CD4-positive, alpha-beta T cell (primary cell): ENCODE results near the gene PLEKHH2. TPM values are rescaled to one million over a fixed set of nuclear protein-coding genes. Genes with fewer than 3 reads are reported as not detected.

Experiments used
- ATAC-seq: fragments of 200-7000 bp; cut with Tn5 transposase; one replicate; pipeline ENCODE4 v1.10.0; 2022; ENCODE audit warnings: mild to moderate bottlenecking; ENCODE audit not compliant: poor library complexity
- CTCF ChIA-PET: fragments of 350-600 bp; sonication (Branson Sonifier 250); formaldehyde crosslinking; loops from one replicate; lab custom pipeline; 2021; ENCODE audit warnings: antibody characterized with exemption, inconsistent platforms; lab: Charles Lee
- POLR2A ChIA-PET: fragments of 350-600 bp; sonication (Branson Sonifier 250); formaldehyde crosslinking; loops from one replicate; lab custom pipeline; 2021; ENCODE audit warnings: antibody characterized with exemption, inconsistent platforms; lab: Charles Lee
- DNase-seq, 14 experiments: peaks; one replicate each; pipeline ENCODE4 v3.0.0-alpha.2; 2013 to 2020; ENCODE audit warnings: mixed read lengths in 2 of 14
- H3K27ac ChIP-seq, 2 donors: one replicate each; pipeline versions ENCODE4 v1.5.1 to v1.7.0; 2013; ENCODE audit warnings: low read length in 2 of 2, low read depth in 1 of 2, mild to moderate bottlenecking in 1 of 2
- H3K27me3 ChIP-seq, 2 experiments: 1 replicate in 1 of 2; 2 replicates in 1 of 2; pipeline versions ENCODE4 v1.6.1 to v1.7.0; 2013; ENCODE audit warnings: low read length in 2 of 2, control low read depth in 1 of 2, mild to moderate bottlenecking in 1 of 2, moderate library complexity in 1 of 2; ENCODE audit not compliant: insufficient read depth in 2 of 2, control insufficient read depth in 1 of 2
- H3K36me3 ChIP-seq: one replicate; pipeline ENCODE4 v1.6.1; 2013; ENCODE audit warnings: low read length, control low read depth; ENCODE audit not compliant: insufficient read depth
- H3K4me1 ChIP-seq: one replicate; pipeline ENCODE4 v1.6.1; 2013; ENCODE audit warnings: low read length, control low read depth; ENCODE audit not compliant: insufficient read depth
- H3K4me3 ChIP-seq: one replicate; pipeline ENCODE4 v1.5.1; 2013; ENCODE audit warnings: mild to moderate bottlenecking, low read length, moderate library complexity
- H3K9me3 ChIP-seq, 2 experiments: 1 replicate in 1 of 2; 2 replicates in 1 of 2; pipeline versions ENCODE4 v1.6.1 to v1.7.0; 2013; ENCODE audit warnings: low read length in 2 of 2, mild to moderate bottlenecking in 2 of 2, control low read depth in 1 of 2, moderate library complexity in 1 of 2; ENCODE audit not compliant: control insufficient read depth in 1 of 2, insufficient read depth in 1 of 2
- H3K27ac Mint-ChIP-seq: one replicate; pipeline ENCODE4 v1.8.0; 2020; ENCODE audit warnings: mixed read lengths
- H3K27me3 Mint-ChIP-seq: one replicate; pipeline ENCODE4 v1.8.0; 2021; ENCODE audit warnings: mixed read lengths
- H3K36me3 Mint-ChIP-seq: one replicate; pipeline ENCODE4 v1.8.0; 2021; ENCODE audit warnings: low read depth, mixed read lengths
- H3K4me1 Mint-ChIP-seq: one replicate; pipeline ENCODE4 v1.8.0; 2021; ENCODE audit warnings: low read depth, mixed read lengths
- H3K4me3 Mint-ChIP-seq: one replicate; pipeline ENCODE4 v1.8.0; 2020; ENCODE audit warnings: mild to moderate bottlenecking, mixed read lengths
- H3K9me3 Mint-ChIP-seq: one replicate; pipeline ENCODE4 v1.8.0; 2020; ENCODE audit warnings: mixed read lengths
- intact Hi-C, 2 experiments: fragments of 100-400 bp; cut with DNase I in 1 of 2; cut with micrococcal nuclease in 1 of 2; formaldehyde crosslinking; loops; one replicate each; pipeline versions ENCODE4 v1.15.1 to v1.9.0; 2023 to 2025; cut with DNase I, micrococcal nuclease
- total RNA-seq, 174 experiments: library from RNA in 2 of 174; stranded (reverse) in 2 of 174; gene quantifications; one replicate each; pipeline ENCODE4 v1.2.3 and lab custom pipeline; 2021 to 2026
- TF ChIP-seq, protein P1 (sequence below): fragments of 200-600 bp; IDR thresholded peaks from one replicate; pipeline ENCODE4 v1.8.0; 2022; ENCODE audit warnings: antibody characterized with exemption, mild to moderate bottlenecking

The PLEKHH2 gene
- total RNA-seq, 2 experiments from 2014 or later: 1.6 to 2.7 TPM

DNA sequence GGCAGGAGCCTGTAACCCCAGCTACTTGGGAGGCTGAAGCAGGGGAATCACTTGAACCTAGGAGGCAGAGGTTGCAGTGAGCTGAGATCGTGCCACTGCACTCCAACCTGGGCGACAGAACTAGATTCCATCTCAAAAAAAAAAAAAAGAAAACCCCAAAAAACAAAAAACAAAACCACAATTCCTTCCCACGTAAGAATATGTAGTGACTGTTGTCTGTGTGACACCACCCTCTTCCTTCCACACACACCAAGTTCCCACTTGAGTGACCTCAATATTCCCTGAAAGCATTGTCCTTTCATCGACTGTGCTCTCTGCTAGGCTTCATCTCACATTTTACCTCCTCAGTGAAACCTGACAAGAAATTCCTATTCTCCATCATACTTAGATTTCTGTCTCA is 32.4 kb upstream of the PLEKHH2 start:
- Mint-ChIP-seq H3K27me3 (no peaks in the 10 kb centered on the region), H3K9me3 (no peaks in the 10 kb centered on the region), H3K4me1 (peaks cover 6% of the 10 kb centered on the region), H3K27ac (no peak overlapping the region), H3K36me3 (no peaks in the 10 kb centered on the region), H3K4me3 (no peak overlapping the region)
- Histone ChIP-seq H3K4me1 (peaks cover 8% of the 10 kb centered on the region), H3K36me3 (no peaks in the 10 kb centered on the region), H3K4me3 (no peak overlapping the region), H3K27ac (no peak overlapping the region), H3K27me3 (no peaks in the 10 kb centered on the region), H3K9me3 (no peaks in the 10 kb centered on the region)
- ChIA-PET CTCF (interaction anchor here (0.6 kb wide), 1 partner anchor 9 kb away, joined by 3 read pairs; no protein-coding TSS in a partner anchor), POLR2A (interaction anchor here (1.2 kb wide), 1 partner anchor 9 kb away, joined by 9 read pairs; the partner anchor contains the start of gene THADA)
- TF ChIP-seq, protein P1, sequence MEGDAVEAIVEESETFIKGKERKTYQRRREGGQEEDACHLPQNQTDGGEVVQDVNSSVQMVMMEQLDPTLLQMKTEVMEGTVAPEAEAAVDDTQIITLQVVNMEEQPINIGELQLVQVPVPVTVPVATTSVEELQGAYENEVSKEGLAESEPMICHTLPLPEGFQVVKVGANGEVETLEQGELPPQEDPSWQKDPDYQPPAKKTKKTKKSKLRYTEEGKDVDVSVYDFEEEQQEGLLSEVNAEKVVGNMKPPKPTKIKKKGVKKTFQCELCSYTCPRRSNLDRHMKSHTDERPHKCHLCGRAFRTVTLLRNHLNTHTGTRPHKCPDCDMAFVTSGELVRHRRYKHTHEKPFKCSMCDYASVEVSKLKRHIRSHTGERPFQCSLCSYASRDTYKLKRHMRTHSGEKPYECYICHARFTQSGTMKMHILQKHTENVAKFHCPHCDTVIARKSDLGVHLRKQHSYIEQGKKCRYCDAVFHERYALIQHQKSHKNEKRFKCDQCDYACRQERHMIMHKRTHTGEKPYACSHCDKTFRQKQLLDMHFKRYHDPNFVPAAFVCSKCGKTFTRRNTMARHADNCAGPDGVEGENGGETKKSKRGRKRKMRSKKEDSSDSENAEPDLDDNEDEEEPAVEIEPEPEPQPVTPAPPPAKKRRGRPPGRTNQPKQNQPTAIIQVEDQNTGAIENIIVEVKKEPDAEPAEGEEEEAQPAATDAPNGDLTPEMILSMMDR: no peak
- ATAC-seq (no peak), DNase-seq (peak in 2 of 14 experiments; percentile 15 to 26)
- intact Hi-C loops: loop anchor here in 1 of 2 experiments (10.0 kb wide), 1 partner anchor 750 kb away; no protein-coding TSS in a partner anchor

DNA sequence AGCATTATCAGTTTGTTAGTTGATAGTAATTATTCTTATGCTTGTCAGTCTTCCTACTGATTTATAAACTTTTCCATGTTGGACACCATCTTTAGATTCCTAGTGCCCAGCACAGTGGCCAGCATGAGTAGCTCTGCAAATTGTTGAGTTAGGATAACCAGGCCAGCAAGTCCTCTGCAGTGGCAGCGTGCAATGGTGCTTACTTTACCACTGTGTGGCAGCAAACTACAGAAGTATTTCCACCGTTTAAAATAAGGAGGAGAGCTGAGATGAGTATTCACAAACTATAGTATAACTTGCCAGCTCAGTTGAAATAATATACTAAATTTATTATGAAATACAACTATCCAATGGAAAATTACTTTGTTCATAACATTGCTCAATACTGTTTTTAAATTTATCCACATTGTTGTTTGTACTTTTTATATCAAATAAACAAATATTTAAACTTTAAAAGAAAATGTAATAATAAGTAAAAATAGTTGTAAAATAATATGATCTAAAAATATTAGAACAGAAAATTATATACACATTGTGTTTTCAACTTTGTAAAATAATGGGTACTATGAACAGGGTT is 31.9 kb upstream of the PLEKHH2 start:
- ATAC-seq (peak; percentile 71), DNase-seq (peak in 7 of 14 experiments; percentile 8 to 50 (median 21))
- Mint-ChIP-seq H3K36me3 (no peaks in the 10 kb centered on the region), H3K27ac (no peak overlapping the region), H3K4me1 (peaks cover 6% of the 10 kb centered on the region), H3K9me3 (no peaks in the 10 kb centered on the region), H3K4me3 (no peak overlapping the region), H3K27me3 (no peaks in the 10 kb centered on the region)
- Histone ChIP-seq H3K4me3 (no peak overlapping the region), H3K9me3 (no peaks in the 10 kb centered on the region), H3K27ac (no peak overlapping the region), H3K36me3 (no peaks in the 10 kb centered on the region), H3K4me1 (peaks cover 8% of the 10 kb centered on the region), H3K27me3 (no peaks in the 10 kb centered on the region)
- ChIA-PET CTCF (interaction anchor here (0.6 kb wide), 1 partner anchor 8 kb away, joined by 3 read pairs; no protein-coding TSS in a partner anchor), POLR2A (interaction anchor here (1.2 kb wide), 1 partner anchor 9 kb away, joined by 9 read pairs; the partner anchor contains the start of gene THADA)
- TF ChIP-seq, protein P1: peak; percentile 58
- intact Hi-C loops: loop anchor here in 1 of 2 experiments (10.0 kb wide), 1 partner anchor 750 kb away; no protein-coding TSS in a partner anchor

DNA sequence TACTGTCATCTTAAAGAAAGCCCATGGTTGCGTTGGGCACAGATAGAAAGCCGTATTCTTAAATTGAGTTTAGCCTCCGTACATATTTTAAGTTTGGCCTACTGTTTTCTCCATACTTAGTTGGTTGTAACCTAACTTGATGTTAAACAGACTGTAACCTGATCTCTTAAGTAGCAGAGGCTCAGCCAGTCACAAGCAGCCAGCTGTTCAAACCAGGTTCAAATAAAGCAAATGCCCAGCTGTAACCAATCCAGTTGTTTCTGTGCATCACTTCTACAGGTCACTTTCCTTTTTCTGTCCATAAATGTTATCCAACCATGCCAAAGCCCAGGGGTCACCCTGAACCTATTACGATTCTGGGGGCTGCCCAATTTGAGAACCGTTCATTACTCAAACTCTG is 31.2 kb upstream of the PLEKHH2 start:
- intact Hi-C loops: loop anchor here in 1 of 2 experiments (10.0 kb wide), 1 partner anchor 751 kb away; no protein-coding TSS in a partner anchor
- Mint-ChIP-seq H3K4me3 (no peak overlapping the region), H3K9me3 (no peaks in the 10 kb centered on the region), H3K27ac (no peak overlapping the region), H3K4me1 (peaks cover 6% of the 10 kb centered on the region), H3K27me3 (no peaks in the 10 kb centered on the region), H3K36me3 (no peaks in the 10 kb centered on the region)
- ATAC-seq (no peak), DNase-seq (no peak)
- no peak overlapping the region for H3K27ac ChIP-seq
- TF ChIP-seq, protein P1: no peak
- no peaks in the 10 kb centered on the region for H3K36me3 ChIP-seq
- peaks cover 8% of the 10 kb centered on the region for H3K4me1 ChIP-seq
- no peaks in the 10 kb centered on the region for H3K9me3 ChIP-seq
- H3K27me3 ChIP-seq: no peaks in the 10 kb centered on the region
- CTCF ChIA-PET: no interaction called here
- H3K4me3 ChIP-seq: no peak overlapping the region
- POLR2A ChIA-PET: no interaction called here
